ENCODE measurements around the gene CEP295NL.

The CEP295NL gene

GRCh38 chr17:78885956-78886355 is 17.0 kb downstream of the CEP295NL start:
- Histone ChIP-seq H3K27ac (peak overlapping the region; percentile 80 to 96), H3K4me3 (no peak overlapping the region)
- TF ChIP-seq, protein P1, sequence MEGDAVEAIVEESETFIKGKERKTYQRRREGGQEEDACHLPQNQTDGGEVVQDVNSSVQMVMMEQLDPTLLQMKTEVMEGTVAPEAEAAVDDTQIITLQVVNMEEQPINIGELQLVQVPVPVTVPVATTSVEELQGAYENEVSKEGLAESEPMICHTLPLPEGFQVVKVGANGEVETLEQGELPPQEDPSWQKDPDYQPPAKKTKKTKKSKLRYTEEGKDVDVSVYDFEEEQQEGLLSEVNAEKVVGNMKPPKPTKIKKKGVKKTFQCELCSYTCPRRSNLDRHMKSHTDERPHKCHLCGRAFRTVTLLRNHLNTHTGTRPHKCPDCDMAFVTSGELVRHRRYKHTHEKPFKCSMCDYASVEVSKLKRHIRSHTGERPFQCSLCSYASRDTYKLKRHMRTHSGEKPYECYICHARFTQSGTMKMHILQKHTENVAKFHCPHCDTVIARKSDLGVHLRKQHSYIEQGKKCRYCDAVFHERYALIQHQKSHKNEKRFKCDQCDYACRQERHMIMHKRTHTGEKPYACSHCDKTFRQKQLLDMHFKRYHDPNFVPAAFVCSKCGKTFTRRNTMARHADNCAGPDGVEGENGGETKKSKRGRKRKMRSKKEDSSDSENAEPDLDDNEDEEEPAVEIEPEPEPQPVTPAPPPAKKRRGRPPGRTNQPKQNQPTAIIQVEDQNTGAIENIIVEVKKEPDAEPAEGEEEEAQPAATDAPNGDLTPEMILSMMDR (IDR thresholded peaks at IDR 0.05) = no peak
- DNase-seq (ENCODE audit: low spot score) = no peak

DNA sequence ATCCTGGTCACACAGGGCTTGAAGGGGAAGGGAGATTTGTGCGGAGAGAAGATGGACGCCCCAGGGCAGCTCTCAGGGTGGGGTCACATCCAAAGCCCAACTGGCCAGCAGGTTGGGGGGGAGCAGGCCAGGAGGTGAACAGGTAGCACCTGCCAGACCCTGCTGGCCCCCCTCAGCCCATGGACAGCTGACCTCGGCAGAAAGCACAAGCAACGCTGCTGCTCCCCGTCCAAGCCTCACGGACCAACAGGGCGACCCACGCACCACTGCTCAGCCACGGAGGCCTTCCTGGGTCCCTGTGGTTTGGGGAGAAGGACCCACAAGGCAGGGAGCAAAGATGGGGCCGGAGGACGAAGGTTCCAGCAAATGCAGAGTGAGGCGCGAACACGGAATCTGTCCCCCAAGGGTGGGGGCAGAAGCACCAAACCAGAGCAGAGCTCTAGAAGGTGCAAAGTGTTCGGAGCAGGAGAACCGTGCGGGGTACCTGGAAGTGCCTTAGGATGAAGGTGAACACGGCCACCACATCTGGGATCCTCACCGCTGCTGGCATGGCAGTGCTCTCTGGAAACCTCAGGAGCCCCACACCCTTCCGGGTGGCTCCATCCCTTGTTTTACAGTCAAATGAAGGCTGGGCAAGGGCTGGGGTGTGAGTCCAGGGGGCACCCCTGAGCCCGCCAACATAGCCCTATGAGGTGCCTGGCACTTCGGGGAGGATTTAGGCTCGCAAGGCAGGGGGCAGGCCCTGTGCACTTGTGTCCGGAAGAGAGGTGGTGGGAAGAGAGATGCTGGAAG is 17.9 kb downstream of the CEP295NL start:
- Histone ChIP-seq H3K4me3 (peak overlapping the region; percentile 68), H3K27ac (peak overlapping the region; percentile 80 to 96)
- no peak for DNase-seq (ENCODE audit: low spot score)
- TF ChIP-seq, protein P1 (IDR thresholded peaks at IDR 0.05) = no peak

DNA sequence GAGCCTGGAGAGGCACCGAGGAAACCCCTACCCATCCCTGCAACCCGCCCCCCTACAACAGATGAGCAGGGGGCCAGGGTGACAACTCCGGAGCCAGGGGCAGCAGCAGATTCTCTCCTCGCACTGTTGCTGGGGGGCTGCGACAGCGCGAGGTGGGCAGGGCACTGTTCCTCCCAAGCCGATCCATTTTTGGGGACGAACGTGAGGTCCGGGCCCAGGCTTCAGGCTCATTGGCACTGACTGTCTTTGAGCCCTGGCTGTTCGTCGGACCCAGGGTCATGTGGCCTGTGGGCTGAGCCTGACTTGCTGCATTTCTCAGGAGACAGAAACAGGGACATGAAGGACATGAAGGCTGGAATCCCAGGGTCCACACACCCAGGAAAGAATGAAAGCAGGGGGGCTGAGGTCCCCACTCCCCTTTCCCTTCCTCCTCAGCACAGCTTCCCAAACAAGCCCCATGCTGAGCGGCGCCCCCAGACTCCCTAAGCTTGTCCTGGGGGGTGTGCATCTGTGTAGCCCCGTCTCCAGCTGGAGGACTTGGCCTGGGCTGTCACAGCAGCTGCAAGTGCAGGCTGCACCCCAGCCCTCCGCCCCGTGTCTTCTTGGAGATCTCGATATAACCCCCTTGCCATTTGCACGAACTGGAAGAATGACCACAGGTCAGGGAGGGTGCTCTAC is 18.7 kb downstream of the CEP295NL start:
- H3K4me3 ChIP-seq = peak overlapping the region; percentile 68

DNA sequence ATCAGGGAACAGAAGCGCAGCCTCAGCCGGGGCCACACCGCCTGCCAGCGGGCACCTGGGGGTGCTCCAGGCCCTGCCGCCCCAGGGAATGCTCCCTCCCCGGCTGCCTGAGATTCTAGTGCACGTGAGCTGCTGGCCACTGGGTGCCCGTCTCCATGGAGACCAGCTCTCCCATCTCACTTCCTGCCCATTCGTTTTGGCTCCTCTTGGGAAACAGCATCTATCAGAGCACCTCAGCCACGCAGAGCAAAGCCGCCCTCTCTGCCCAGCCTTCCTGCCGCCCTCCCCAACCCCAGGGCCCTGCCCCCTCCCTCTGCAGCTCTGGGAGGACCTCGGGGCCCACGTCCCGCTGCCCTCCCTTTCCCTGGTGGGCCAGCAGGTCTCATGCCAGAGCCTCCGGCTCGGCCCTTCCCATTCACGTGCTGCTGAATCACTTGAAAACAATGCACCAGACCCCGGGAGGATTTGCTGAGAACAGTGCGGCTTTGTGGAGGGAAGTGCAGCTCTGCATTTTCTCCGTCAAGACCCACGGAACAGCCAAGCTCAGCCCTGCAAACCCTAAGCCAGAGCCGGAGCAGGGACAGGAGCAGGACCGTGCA is 19.4 kb downstream of the CEP295NL start:
- H3K27ac ChIP-seq = peak overlapping the region; percentile 80 to 96
- TF ChIP-seq, protein P1 (IDR thresholded peaks at IDR 0.05) = no peak
- H3K4me3 ChIP-seq = peak overlapping the region; percentile 68
- DNase-seq (ENCODE audit: low spot score) = peak; percentile 94

More for the DNA sequence above, 18.7 kb downstream of the CEP295NL start:
- DNase-seq (ENCODE audit: low spot score) = no peak
- TF ChIP-seq, protein P1 (IDR thresholded peaks at IDR 0.05) = no peak
- H3K27ac ChIP-seq = peak overlapping the region; percentile 80 to 96

GRCh38 chr17:78883089-78883532 is 19.9 kb downstream of the CEP295NL start:
- TF ChIP-seq, protein P1 (IDR thresholded peaks at IDR 0.05) = no peak
- Histone ChIP-seq H3K4me3 (peak overlapping the region; percentile 68), H3K27ac (peak overlapping the region; percentile 80 to 96)
- peak; percentile 96 for DNase-seq (ENCODE audit: low spot score)

DNA sequence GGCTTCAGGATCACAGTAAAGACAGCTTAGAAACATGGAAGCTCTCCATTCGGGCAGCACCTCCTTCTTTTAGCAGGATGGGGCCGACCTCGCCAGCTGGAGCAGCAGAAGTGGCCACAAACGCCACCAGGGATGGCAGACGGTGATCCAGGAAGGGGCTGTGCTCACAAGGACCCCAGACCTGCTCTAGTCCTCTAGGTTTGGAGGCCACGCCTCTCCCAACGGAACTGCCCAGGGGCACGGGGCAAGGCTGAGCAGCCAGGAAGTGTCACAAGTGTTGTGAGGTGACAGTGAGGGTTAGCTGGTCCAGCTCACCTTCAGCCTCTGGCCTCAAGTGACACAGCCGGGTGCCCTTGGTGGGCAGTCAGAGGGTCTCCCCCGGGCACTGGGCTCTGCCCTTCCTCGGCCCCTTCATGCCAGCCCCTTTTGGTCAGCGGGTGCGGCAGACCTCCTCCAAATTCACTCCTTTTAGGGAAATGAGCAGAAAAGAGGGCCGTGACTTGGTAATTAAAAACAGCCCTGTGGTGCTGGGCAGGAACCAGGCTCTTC is 20.4 kb downstream of the CEP295NL start:
- no peak for DNase-seq (ENCODE audit: low spot score)

More for the DNA sequence above, 20.4 kb downstream of the CEP295NL start:
- TF ChIP-seq, protein P1 (IDR thresholded peaks at IDR 0.05) = no peak
- H3K4me3 ChIP-seq = peak overlapping the region; percentile 68
- H3K27ac ChIP-seq = peak overlapping the region; percentile 80 to 96

All from coronary artery (tissue), 2 donors.